ENCODE results near the gene FEZF2. TPM values are rescaled to one million over a fixed set of nuclear protein-coding genes. Genes with fewer than 3 reads are reported as not detected.

The FEZF2 gene
- total RNA-seq, 1 experiment from 2014 or later = not detected

DNA sequence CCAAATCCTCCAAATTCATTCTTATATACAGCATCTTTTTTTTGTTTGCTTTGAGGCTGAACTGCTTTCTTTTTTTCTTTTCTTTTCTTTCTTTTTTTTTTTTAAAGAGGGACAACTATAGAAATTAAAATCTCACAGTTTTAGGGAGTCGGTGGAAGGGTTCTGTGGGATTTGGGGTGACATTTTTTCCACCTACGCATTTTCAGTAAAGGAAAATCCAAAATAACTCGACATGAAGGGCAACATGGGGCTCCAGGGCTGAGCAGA lies 3.0 kb upstream of the FEZF2 start (continued):
- TF ChIP-seq, protein P1, sequence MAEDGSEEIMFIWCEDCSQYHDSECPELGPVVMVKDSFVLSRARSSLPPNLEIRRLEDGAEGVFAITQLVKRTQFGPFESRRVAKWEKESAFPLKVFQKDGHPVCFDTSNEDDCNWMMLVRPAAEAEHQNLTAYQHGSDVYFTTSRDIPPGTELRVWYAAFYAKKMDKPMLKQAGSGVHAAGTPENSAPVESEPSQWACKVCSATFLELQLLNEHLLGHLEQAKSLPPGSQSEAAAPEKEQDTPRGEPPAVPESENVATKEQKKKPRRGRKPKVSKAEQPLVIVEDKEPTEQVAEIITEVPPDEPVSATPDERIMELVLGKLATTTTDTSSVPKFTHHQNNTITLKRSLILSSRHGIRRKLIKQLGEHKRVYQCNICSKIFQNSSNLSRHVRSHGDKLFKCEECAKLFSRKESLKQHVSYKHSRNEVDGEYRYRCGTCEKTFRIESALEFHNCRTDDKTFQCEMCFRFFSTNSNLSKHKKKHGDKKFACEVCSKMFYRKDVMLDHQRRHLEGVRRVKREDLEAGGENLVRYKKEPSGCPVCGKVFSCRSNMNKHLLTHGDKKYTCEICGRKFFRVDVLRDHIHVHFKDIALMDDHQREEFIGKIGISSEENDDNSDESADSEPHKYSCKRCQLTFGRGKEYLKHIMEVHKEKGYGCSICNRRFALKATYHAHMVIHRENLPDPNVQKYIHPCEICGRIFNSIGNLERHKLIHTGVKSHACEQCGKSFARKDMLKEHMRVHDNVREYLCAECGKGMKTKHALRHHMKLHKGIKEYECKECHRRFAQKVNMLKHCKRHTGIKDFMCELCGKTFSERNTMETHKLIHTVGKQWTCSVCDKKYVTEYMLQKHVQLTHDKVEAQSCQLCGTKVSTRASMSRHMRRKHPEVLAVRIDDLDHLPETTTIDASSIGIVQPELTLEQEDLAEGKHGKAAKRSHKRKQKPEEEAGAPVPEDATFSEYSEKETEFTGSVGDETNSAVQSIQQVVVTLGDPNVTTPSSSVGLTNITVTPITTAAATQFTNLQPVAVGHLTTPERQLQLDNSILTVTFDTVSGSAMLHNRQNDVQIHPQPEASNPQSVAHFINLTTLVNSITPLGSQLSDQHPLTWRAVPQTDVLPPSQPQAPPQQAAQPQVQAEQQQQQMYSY (CRISPR knock-in tag; IDR thresholded peaks at IDR 0.05) = no peak
- TF ChIP-seq SMAD3 (CRISPR knock-in tag; IDR thresholded peaks at IDR 0.05; ENCODE audit: borderline replicate concordance) (no peak), KAT7 (CRISPR knock-in tag; IDR thresholded peaks at IDR 0.05; ENCODE audit: borderline replicate concordance) (no peak), ZNF416 (CRISPR knock-in tag; IDR thresholded peaks at IDR 0.05) (no peak)

DNA sequence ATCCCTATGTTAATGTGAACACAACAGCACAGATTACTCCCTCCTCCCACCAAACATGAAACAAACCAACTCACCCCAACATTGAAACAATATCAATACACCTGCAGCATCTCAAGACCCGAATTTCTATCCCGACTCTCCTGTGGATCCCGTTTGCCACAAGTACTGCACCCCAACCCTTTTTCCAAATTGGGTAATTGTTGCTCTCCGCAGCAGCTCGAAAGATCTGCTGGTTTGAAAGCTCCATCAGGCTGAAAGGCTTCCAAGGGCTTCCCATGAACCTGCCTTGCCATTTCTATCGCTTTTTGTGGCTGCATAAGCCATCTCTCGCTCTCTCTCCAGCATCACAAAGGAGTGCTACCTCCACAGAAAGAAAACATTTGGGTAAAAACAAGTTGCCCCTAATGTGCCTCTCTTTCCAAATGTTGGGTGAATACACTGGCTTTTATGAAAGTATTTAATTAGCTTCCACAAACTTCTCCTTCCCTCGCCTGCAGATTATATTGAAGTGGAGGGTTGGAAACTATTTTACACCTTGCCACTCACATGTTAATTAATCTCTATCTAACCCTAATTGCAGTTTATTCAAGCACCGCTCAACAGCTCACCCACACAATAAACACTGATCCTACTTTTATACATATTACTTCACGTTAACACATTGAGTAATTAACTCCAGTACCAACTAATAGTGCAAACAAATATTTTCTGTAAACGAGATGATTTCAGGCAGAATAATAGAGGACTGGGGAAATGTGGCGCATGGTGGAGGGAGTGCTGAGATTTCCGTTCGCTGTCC lies 2.5 kb upstream of the FEZF2 start:
- no peak overlapping the region for H3K27ac Mint-ChIP-seq
- no peak for DNase-seq (ENCODE audit: low spot score)
- no peaks in the 10 kb centered on the region for H3K9me3 Mint-ChIP-seq
- peak overlapping the region; percentile 29 for H3K4me3 Mint-ChIP-seq
- H3K36me3 Mint-ChIP-seq = peaks cover 2% of the 10 kb centered on the region
- TF ChIP-seq, protein P2, sequence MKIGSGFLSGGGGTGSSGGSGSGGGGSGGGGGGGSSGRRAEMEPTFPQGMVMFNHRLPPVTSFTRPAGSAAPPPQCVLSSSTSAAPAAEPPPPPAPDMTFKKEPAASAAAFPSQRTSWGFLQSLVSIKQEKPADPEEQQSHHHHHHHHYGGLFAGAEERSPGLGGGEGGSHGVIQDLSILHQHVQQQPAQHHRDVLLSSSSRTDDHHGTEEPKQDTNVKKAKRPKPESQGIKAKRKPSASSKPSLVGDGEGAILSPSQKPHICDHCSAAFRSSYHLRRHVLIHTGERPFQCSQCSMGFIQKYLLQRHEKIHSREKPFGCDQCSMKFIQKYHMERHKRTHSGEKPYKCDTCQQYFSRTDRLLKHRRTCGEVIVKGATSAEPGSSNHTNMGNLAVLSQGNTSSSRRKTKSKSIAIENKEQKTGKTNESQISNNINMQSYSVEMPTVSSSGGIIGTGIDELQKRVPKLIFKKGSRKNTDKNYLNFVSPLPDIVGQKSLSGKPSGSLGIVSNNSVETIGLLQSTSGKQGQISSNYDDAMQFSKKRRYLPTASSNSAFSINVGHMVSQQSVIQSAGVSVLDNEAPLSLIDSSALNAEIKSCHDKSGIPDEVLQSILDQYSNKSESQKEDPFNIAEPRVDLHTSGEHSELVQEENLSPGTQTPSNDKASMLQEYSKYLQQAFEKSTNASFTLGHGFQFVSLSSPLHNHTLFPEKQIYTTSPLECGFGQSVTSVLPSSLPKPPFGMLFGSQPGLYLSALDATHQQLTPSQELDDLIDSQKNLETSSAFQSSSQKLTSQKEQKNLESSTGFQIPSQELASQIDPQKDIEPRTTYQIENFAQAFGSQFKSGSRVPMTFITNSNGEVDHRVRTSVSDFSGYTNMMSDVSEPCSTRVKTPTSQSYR (CRISPR knock-in tag; IDR thresholded peaks at IDR 0.05) = no peak
- TF ChIP-seq, protein P3, sequence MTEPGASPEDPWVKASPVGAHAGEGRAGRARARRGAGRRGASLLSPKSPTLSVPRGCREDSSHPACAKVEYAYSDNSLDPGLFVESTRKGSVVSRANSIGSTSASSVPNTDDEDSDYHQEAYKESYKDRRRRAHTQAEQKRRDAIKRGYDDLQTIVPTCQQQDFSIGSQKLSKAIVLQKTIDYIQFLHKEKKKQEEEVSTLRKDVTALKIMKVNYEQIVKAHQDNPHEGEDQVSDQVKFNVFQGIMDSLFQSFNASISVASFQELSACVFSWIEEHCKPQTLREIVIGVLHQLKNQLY (CRISPR knock-in tag; IDR thresholded peaks at IDR 0.05) = no peak
- TF ChIP-seq, protein P4, sequence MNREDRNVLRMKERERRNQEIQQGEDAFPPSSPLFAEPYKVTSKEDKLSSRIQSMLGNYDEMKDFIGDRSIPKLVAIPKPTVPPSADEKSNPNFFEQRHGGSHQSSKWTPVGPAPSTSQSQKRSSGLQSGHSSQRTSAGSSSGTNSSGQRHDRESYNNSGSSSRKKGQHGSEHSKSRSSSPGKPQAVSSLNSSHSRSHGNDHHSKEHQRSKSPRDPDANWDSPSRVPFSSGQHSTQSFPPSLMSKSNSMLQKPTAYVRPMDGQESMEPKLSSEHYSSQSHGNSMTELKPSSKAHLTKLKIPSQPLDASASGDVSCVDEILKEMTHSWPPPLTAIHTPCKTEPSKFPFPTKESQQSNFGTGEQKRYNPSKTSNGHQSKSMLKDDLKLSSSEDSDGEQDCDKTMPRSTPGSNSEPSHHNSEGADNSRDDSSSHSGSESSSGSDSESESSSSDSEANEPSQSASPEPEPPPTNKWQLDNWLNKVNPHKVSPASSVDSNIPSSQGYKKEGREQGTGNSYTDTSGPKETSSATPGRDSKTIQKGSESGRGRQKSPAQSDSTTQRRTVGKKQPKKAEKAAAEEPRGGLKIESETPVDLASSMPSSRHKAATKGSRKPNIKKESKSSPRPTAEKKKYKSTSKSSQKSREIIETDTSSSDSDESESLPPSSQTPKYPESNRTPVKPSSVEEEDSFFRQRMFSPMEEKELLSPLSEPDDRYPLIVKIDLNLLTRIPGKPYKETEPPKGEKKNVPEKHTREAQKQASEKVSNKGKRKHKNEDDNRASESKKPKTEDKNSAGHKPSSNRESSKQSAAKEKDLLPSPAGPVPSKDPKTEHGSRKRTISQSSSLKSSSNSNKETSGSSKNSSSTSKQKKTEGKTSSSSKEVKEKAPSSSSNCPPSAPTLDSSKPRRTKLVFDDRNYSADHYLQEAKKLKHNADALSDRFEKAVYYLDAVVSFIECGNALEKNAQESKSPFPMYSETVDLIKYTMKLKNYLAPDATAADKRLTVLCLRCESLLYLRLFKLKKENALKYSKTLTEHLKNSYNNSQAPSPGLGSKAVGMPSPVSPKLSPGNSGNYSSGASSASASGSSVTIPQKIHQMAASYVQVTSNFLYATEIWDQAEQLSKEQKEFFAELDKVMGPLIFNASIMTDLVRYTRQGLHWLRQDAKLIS (CRISPR knock-in tag; IDR thresholded peaks at IDR 0.05; ENCODE audit: borderline replicate concordance) = no peak
- POLR2A ChIA-PET = no interaction called here
- H3K4me1 Mint-ChIP-seq = peaks cover 65% of the 10 kb centered on the region
- H3K27me3 Mint-ChIP-seq (ENCODE audit: low read depth) = peaks cover 100% of the 10 kb centered on the region
- no peak for ATAC-seq
- CTCF ChIA-PET = interaction anchor here (1.1 kb wide), 1 partner anchor 11 kb away, joined by 3 read pairs; no protein-coding TSS in a partner anchor

DNA sequence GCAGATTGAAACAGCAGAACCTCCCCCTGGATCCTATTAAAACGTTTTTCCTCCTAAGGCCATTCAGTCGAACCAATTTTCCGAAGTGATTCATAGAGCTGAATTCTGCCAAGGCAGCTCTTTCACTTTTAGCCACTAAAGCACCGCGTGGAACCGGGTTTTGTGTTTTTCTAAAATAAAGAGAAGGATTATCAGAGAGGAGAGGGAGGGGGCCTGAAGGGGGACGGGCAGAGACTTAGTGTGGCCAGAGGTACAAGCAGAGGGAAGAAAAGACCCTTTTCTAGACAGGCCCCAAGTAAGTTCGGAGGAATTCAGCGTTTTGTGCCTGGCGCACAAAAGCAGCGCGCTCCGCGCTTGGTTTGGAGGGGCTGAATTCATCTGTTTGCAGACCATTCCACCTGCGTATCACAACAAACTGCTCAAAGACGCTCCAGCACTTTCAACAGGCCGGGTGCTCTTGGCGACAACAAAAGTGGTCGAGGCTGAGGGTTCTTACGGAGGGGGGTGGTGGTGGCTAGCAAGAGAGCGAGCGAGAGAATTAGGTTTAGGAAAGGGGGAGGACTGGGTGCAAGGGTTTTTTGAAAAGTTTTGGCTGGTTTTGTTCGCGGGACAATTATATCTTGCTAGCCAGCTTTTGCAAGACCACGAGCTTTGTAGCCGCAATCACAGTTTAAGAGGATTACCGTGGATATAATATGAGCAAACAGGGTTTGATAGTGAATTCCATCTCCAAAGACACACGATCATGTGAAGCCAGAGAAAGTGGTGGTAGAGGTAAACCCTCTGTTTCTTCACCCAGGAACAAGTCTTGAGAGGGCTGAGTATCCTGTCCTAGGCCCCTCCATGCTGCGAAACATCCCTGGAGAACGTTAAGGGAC lies 1.2 kb upstream of the FEZF2 start:
- peaks cover 2% of the 10 kb centered on the region for H3K36me3 Mint-ChIP-seq
- H3K4me3 Mint-ChIP-seq = peak overlapping the region; percentile 64
- DNase-seq (ENCODE audit: low spot score) (peak; percentile 37), ATAC-seq (no peak)
- POLR2A ChIA-PET = no interaction called here
- no peak overlapping the region for H3K27ac Mint-ChIP-seq
- H3K27me3 Mint-ChIP-seq (ENCODE audit: low read depth) = peaks cover 100% of the 10 kb centered on the region
- H3K9me3 Mint-ChIP-seq = no peaks in the 10 kb centered on the region
- peaks cover 74% of the 10 kb centered on the region for H3K4me1 Mint-ChIP-seq
- CTCF ChIA-PET = interaction anchor here (0.9 to 1.1 kb wide), 2 partner anchors 9 to 247 kb away, joined by 3 read pairs; no protein-coding TSS in a partner anchor
- TF ChIP-seq ZNF317 (CRISPR knock-in tag; IDR thresholded peaks at IDR 0.05; ENCODE audit: borderline replicate concordance, low read depth) (no peak), NFATC4 (CRISPR knock-in tag; IDR thresholded peaks at IDR 0.05) (no peak), NR3C1 (CRISPR knock-in tag; conservative IDR thresholded peaks at IDR 0.05; ENCODE audit: low read depth) (no peak)
- TF ChIP-seq, protein P2 (CRISPR knock-in tag; IDR thresholded peaks at IDR 0.05) = no peak
- TF ChIP-seq, protein P5, sequence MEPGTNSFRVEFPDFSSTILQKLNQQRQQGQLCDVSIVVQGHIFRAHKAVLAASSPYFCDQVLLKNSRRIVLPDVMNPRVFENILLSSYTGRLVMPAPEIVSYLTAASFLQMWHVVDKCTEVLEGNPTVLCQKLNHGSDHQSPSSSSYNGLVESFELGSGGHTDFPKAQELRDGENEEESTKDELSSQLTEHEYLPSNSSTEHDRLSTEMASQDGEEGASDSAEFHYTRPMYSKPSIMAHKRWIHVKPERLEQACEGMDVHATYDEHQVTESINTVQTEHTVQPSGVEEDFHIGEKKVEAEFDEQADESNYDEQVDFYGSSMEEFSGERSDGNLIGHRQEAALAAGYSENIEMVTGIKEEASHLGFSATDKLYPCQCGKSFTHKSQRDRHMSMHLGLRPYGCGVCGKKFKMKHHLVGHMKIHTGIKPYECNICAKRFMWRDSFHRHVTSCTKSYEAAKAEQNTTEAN (CRISPR knock-in tag; IDR thresholded peaks at IDR 0.05) = no peak
- TF ChIP-seq, protein P6, sequence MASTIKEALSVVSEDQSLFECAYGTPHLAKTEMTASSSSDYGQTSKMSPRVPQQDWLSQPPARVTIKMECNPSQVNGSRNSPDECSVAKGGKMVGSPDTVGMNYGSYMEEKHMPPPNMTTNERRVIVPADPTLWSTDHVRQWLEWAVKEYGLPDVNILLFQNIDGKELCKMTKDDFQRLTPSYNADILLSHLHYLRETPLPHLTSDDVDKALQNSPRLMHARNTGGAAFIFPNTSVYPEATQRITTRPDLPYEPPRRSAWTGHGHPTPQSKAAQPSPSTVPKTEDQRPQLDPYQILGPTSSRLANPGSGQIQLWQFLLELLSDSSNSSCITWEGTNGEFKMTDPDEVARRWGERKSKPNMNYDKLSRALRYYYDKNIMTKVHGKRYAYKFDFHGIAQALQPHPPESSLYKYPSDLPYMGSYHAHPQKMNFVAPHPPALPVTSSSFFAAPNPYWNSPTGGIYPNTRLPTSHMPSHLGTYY (CRISPR knock-in tag; IDR thresholded peaks at IDR 0.05) = no peak

Data from WTC11 (cell line).